AG09319 (cell line): Measurements from ENCODE around the gene SPATA9.
A peak's percentile ranks its signal among the peaks of the same experiment; 100 is the strongest.

ENCODE experiments used
- DNase-seq: peaks from one replicate; pipeline ENCODE4 v3.0.0-alpha.2; 2010; ENCODE audit warnings: low read depth; ENCODE audit errors: extremely low read depth
- TF ChIP-seq, protein P1 (sequence below): IDR thresholded peaks from 2 replicates; pipeline ENCODE4 v1.5.1; 2011; ENCODE audit warnings: low read depth, mild to moderate bottlenecking, inconsistent platforms, low read length, moderate library complexity

Gene SPATA9

DNA sequence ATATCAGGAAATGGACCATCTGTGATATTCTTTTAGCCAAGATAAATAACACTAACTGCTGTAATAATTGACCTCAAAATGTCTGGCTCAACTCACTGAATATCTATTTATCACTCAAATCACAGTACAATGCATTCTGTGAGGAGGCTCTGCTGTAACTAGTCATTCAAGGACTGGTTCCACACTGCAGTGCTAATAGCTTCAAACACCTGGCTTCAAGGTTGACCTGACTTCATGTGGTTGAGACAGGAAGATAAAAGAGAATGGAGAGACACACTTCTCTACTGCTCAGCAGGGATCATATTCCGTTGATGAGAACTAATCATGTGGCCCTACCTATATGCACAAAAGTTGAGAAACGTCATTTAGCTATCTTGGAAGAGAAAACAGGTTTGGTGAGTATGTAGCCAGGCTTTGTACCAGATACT lies 45.0 kb upstream of the SPATA9 start:
- TF ChIP-seq, protein P1, sequence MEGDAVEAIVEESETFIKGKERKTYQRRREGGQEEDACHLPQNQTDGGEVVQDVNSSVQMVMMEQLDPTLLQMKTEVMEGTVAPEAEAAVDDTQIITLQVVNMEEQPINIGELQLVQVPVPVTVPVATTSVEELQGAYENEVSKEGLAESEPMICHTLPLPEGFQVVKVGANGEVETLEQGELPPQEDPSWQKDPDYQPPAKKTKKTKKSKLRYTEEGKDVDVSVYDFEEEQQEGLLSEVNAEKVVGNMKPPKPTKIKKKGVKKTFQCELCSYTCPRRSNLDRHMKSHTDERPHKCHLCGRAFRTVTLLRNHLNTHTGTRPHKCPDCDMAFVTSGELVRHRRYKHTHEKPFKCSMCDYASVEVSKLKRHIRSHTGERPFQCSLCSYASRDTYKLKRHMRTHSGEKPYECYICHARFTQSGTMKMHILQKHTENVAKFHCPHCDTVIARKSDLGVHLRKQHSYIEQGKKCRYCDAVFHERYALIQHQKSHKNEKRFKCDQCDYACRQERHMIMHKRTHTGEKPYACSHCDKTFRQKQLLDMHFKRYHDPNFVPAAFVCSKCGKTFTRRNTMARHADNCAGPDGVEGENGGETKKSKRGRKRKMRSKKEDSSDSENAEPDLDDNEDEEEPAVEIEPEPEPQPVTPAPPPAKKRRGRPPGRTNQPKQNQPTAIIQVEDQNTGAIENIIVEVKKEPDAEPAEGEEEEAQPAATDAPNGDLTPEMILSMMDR = no peak
- DNase-seq = no peak

DNA sequence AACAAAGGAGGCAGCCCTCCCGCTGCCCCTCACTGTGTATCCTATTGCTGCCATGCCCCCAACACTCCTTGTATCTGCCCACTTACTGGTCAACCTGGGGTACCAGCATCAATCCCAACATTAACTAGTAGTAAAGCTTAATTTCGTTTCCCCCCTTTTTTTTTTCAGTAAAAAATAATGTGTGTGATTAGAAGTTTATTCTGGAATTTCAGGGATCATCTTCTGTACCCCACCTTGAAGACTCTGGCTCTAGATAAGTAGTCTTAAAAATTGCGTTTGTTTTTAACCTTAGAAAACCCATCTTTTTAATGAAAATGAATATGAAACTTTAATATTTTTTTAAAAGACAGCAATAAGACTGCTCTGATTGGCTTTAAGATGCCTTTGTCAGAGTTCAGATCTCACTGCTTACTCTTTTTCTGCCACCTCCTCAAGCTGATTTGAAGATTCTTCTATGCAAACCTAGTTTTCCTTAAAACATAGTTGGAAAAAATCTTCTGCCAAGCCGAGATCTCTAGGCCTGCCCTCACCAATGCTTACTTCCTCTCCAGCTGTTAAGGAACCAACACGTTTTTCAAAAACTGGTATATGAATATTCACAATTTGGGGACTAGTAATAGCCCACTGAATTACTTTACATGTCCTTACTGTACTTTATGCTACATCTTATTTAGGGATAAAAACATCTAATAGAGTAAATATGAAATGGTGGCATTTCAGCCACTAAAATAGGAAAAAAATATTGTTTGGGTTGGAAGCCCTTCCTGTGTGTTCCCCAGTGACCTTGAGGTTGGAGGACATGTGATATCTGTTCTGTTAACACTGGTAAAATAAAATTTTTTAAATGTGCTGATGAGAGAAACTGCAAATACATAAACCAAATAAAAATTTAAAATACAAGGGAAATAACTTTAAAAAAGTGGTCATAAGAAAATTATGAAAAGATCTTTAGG lies 44.3 kb upstream of the SPATA9 start:
- TF ChIP-seq, protein P1 = no peak
- no peak for DNase-seq

DNA sequence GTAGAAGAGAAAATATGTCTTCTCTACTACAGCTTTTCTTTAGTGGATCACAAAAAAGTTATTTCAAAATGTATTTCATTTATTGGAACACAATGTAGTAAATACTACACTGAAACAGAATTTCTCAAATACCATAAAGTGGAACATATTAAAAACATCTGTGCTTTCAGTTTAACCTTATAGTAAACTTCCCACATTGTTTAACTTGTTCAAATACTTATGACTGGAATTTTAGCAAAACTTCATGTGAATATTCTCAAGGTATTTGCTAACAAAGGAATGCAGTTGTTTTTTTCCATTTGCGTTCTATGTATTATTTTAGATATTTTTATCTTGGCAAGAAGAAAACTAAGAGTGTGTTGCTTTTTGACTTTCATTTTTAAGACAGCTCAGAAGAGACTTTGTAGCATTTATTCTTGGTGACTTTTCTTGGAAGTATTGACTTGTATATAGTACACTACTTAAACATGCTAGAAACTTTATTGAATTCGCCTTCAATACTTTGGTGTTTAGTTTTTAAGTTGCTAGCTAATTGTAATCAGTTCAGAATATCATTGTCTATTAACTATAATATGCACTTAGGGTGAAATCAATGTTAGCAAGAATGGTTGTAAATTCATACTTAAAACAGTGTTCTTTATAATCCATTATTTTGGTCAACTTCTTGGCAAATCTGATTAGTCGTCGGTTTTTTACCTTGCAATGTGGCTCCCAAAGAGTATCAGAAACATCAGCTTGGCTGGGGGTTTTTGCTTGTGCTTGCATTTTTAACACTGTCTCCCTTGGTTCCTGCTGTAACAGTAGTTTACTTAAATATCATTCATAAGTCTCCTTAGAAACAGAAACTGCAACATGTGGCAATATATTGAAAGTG lies 43.4 kb upstream of the SPATA9 start:
- peak; percentile 43 for DNase-seq
- TF ChIP-seq, protein P1 = no peak

DNA sequence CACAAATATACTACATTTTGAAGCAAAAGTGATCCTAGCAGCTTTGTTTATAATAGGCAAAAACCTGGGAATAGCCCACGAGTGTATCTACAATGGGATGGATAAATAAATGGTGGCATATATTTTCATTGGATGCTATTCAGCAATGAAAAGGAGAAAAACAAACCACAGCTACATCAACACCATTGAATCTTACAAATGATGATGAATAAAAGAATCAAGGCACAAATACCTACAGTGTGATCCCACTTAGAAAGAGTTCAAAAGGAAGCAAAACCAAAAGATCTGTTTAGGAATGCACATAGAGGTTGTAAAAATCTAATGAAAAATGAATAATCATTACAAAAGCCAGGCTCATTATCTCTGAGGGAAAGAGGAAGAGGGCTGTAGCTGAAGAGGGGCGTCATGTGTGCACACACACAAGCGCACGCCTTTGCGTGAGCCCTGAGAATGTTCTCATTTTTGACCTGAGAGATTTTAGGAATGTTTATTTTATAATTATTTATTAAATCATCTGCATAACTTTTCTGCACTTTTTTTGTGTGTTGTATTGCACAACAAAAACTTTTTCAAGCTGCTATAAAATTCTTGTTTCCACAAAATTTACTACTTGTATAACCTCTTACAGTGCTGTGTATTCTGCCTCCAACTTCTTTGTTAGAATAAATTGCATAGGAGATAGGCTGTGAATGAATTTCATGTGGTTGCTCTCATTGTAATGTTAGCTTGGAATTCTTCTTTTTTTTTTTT lies 42.5 kb upstream of the SPATA9 start:
- TF ChIP-seq, protein P1 = no peak
- no peak for DNase-seq

DNA sequence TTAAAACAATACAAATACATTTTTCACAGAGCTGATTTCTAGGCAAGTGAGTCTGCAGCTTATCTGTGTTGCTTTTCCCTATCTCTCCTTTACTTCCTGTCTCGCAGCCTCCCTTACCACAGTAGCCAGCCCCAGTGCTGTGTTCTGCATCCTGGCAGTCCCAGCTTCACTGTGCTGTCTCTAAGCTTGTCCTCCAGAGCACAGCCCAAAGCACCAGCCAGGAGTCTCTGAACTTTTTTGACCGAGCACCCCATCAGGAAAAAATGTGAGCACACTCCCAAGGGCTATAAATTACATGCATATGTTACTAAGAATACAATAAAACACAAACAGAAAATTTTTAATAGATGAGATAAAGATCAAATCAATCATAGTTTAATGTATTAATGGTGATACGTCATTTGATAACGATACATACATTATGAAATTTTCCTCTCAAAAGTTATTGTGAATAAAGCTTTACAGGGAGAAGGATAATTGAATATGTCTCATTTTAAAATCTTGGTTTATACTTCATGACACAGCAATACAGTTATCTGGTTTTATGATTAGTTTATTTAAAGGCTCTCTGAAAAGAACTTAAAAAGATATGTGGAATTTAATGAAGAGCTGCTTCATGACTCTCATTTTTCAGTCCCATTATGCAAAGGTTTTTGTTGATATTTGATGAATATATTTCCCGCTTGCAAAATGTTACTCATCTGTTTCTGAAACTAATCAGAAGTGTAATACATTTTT lies 41.0 kb upstream of the SPATA9 start:
- TF ChIP-seq, protein P1 = no peak
- no peak for DNase-seq

DNA sequence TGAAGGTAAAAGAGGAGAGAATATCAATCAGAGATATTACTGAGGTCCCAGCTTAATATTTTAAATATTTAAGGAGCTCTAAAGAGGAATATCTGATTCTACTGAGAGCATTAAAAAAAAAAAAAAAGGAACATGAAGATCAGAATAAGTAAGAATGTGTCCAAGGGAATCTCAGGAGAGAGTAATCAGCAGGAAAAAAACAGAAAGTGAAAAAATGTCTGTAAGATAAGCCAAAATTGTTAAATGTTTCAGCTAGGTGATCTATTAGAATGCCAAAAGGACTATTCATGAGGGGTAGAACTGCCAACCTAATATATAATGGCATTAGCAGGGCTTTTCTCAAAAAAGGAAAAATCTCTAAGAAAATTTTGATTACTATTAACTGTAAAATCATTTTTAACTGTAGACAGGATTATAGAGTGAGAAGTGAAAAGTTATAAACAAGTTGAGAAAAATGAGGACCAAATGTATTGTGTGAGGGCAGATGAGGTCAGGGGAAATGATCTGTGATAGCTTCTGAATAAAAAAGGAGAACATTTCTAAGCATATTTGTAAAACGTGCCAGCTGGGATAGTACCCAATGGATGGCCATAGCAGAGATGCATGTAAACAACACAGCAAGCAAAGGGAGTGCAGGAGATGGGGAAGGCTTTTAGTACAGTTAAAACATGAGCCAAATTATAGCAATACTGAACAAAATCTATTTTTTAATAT lies 38.9 kb upstream of the SPATA9 start:
- no peak for DNase-seq
- TF ChIP-seq, protein P1 = no peak
